Activated CD8-positive, alpha-beta T cell treated with anti-CD3 and anti-CD28 coated beads for 36 hours (primary cell): ENCODE data around the gene TANGO6. TPM values are rescaled to one million over a fixed set of nuclear protein-coding genes. Genes with fewer than 3 reads are reported as not detected.
"Not testable (repeated sequence)": the region's sequence is repeated elsewhere in the genome, so short reads cannot be mapped to it uniquely, and the experiment has no call there.

ENCODE experiments used
- ATAC-seq: fragments of 200-7000 bp; cut with Tn5 transposase; one replicate; pipeline ENCODE4 v1.10.0; 2021; ENCODE audit warnings: mild to moderate bottlenecking, moderate library complexity
- CTCF ChIA-PET: fragments of 350-600 bp; sonication (Branson Sonifier 250); formaldehyde crosslinking; loops from one replicate; lab custom pipeline; 2021; ENCODE audit warnings: antibody characterized with exemption; lab: Charles Lee
- POLR2A ChIA-PET: fragments of 350-600 bp; sonication (Branson Sonifier 250); formaldehyde crosslinking; loops from one replicate; lab custom pipeline; 2021; ENCODE audit warnings: antibody characterized with exemption; lab: Charles Lee
- DNase-seq: peaks from one replicate; pipeline ENCODE4 v3.0.0-alpha.2; 2020
- H3K27ac Mint-ChIP-seq: one replicate; pipeline ENCODE4 v1.8.0; 2021; ENCODE audit warnings: mild to moderate bottlenecking, mixed read lengths
- H3K27me3 Mint-ChIP-seq: one replicate; pipeline ENCODE4 v1.8.0; 2021; ENCODE audit warnings: mixed read lengths
- H3K36me3 Mint-ChIP-seq: one replicate; pipeline ENCODE4 v1.8.0; 2021; ENCODE audit warnings: low read depth, mixed read lengths
- H3K4me1 Mint-ChIP-seq: one replicate; pipeline ENCODE4 v1.8.0; 2021; ENCODE audit warnings: low read depth, mixed read lengths
- H3K4me3 Mint-ChIP-seq: one replicate; pipeline ENCODE4 v1.8.0; 2021; ENCODE audit warnings: mild to moderate bottlenecking, moderate library complexity, mixed read lengths
- H3K9me3 Mint-ChIP-seq: one replicate; pipeline ENCODE4 v1.8.0; 2021; ENCODE audit warnings: mixed read lengths
- intact Hi-C: fragments of 100-400 bp; cut with micrococcal nuclease; formaldehyde crosslinking; loops from one replicate; pipeline ENCODE4 v1.10.0; 2022
- total RNA-seq, 2 experiments: library from RNA; stranded (reverse); gene quantifications; one replicate each; pipeline ENCODE4 v1.2.3, GENCODE V29; 2021
- TF ChIP-seq, protein P1 (sequence below): fragments of 200-600 bp; IDR thresholded peaks from one replicate; pipeline ENCODE4 v1.8.0; 2022; ENCODE audit warnings: antibody characterized with exemption, mild to moderate bottlenecking

TANGO6 gene
- total RNA-seq, 2 experiments from 2014 or later, result 23.0 to 27.0 TPM

DNA sequence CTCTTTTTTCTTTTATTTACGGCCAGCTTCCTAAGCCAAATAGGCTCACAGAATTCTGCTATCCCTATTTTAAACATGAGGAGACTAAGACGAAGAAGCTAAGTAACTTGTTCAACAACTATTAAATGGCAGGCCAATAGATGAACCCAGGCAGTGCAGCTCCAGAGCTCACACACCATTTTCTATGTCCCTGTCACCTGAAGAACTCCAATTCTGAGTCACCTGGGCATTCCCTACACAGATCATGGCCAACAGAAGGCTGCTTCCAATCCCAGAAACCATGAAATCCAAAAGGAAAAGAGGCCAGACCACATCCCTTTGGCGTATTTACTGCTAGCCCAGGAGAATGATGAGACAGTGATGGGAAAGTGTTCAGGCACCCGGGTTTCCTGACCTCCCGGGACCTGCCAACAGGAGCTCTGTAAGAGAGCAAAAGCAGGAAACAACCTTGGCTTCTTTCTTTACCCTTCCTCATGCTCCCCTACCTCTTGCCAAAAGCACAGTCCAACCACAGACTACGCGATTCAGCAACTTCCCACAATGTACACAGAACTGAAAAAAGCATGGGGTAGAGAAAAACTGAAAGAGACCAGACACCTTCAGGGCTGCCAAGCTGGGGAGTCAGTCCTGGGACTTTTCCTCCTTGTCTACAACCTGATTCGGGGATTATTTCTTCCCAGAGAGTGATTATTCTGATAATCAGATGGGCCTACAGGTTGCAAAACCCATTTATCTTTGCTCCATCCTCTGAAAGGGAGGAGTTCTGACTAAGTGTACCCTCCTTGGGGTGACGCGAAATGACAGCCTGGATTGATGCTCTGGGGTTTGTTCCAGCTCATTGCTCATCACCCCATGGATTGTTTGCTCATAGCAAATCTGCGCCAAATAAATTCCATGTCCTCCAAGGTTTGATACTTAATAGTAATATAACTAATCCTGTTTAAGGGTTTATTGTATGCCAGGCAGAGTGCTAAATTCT is 214.4 kb downstream of the TANGO6 start:
- ATAC-seq (no peak), DNase-seq (no peak)
- POLR2A ChIA-PET, result no interaction called here
- TF ChIP-seq, protein P1, sequence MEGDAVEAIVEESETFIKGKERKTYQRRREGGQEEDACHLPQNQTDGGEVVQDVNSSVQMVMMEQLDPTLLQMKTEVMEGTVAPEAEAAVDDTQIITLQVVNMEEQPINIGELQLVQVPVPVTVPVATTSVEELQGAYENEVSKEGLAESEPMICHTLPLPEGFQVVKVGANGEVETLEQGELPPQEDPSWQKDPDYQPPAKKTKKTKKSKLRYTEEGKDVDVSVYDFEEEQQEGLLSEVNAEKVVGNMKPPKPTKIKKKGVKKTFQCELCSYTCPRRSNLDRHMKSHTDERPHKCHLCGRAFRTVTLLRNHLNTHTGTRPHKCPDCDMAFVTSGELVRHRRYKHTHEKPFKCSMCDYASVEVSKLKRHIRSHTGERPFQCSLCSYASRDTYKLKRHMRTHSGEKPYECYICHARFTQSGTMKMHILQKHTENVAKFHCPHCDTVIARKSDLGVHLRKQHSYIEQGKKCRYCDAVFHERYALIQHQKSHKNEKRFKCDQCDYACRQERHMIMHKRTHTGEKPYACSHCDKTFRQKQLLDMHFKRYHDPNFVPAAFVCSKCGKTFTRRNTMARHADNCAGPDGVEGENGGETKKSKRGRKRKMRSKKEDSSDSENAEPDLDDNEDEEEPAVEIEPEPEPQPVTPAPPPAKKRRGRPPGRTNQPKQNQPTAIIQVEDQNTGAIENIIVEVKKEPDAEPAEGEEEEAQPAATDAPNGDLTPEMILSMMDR, result no peak
- no peak overlapping the region for H3K4me3 Mint-ChIP-seq
- no peaks in the 10 kb centered on the region for H3K9me3 Mint-ChIP-seq
- CTCF ChIA-PET, result interaction anchor here (0.9 kb wide), 1 partner anchor 55 kb away, joined by 3 read pairs; no protein-coding TSS in a partner anchor
- H3K27me3 Mint-ChIP-seq, result no peaks in the 10 kb centered on the region
- no peaks in the 10 kb centered on the region for H3K36me3 Mint-ChIP-seq
- intact Hi-C loops, result no loop called here
- H3K4me1 Mint-ChIP-seq, result no peaks in the 10 kb centered on the region
- no peak overlapping the region for H3K27ac Mint-ChIP-seq

DNA sequence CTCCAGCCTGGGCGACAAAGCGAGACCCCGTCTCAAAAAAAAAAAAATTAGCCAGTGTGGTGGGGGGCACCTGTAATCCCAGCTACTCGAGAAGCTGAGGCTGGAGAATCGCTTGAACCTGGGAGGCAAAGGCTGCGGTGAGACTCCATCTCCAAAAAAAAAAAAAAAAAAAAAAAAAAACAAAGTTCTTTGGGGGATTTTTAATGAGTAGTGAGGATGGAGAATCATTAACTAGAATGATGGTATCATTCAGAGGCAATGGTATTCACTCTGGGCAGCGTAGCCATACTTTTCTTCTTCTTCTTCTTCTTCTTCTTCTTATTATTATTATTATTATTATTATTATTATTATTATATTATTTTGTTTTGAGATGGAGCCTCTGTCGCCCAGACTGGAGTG is 220.2 kb downstream of the TANGO6 start:
- H3K4me1 Mint-ChIP-seq, H3K9me3 Mint-ChIP-seq, POLR2A ChIA-PET, H3K27ac Mint-ChIP-seq, ATAC-seq, H3K27me3 Mint-ChIP-seq, intact Hi-C loops, CTCF ChIA-PET, H3K4me3 Mint-ChIP-seq, H3K36me3 Mint-ChIP-seq, DNase-seq: not testable (repeated sequence)

- DNase-seq, result no peak
- Mint-ChIP-seq H3K4me3 (no peak overlapping the region), H3K36me3 (no peaks in the 10 kb centered on the region), H3K27ac (no peak overlapping the region), H3K9me3 (no peaks in the 10 kb centered on the region), H3K27me3 (no peaks in the 10 kb centered on the region), H3K4me1 (no peaks in the 10 kb centered on the region)
- no peak for ATAC-seq
- intact Hi-C loops, result no loop called here
- POLR2A ChIA-PET, result interaction anchor here (1.2 kb wide), 1 partner anchor 9 kb away, joined by 4 read pairs; no protein-coding TSS in a partner anchor
- TF ChIP-seq, protein P1, result no peak
- CTCF ChIA-PET, result no interaction called here
These were observed 220.9 kb downstream of the TANGO6 start for GRCh38 chr16:69064124-69064763.

- no peaks in the 10 kb centered on the region for H3K36me3 Mint-ChIP-seq
- H3K9me3 Mint-ChIP-seq, result no peaks in the 10 kb centered on the region
- TF ChIP-seq, protein P1, result no peak
- no peak overlapping the region for H3K4me3 Mint-ChIP-seq
- intact Hi-C loops, result no loop called here
- no peak overlapping the region for H3K27ac Mint-ChIP-seq
- ATAC-seq (no peak), DNase-seq (no peak)
- CTCF ChIA-PET, result interaction anchor here (0.8 kb wide), 1 partner anchor 474 kb away, joined by 3 read pairs; no protein-coding TSS in a partner anchor
- H3K27me3 Mint-ChIP-seq, result no peaks in the 10 kb centered on the region
- H3K4me1 Mint-ChIP-seq, result no peaks in the 10 kb centered on the region
- POLR2A ChIA-PET, result interaction anchor here (1.1 to 1.2 kb wide), 2 partner anchors 10 to 24 kb away, joined by 3 to 4 read pairs; no protein-coding TSS in a partner anchor
These were observed 221.5 kb downstream of the TANGO6 start for GRCh38 chr16:69064764-69065313.

GRCh38 chr16:69069504-69069903 is 226.2 kb downstream of the TANGO6 start:
- H3K27me3 Mint-ChIP-seq, result no peaks in the 10 kb centered on the region
- no peaks in the 10 kb centered on the region for H3K9me3 Mint-ChIP-seq
- TF ChIP-seq, protein P1, result no peak
- intact Hi-C loops, result no loop called here
- H3K4me1 Mint-ChIP-seq, result no peaks in the 10 kb centered on the region
- no peak overlapping the region for H3K27ac Mint-ChIP-seq
- H3K4me3 Mint-ChIP-seq, result no peak overlapping the region
- no peaks in the 10 kb centered on the region for H3K36me3 Mint-ChIP-seq
- CTCF ChIA-PET, result no interaction called here
- DNase-seq (no peak), ATAC-seq (no peak)
- POLR2A ChIA-PET, result no interaction called here
